ENCODE results near the gene CDHR1.
A peak's percentile ranks its signal among the peaks of the same experiment; 100 is the strongest.

Gene CDHR1

DNA sequence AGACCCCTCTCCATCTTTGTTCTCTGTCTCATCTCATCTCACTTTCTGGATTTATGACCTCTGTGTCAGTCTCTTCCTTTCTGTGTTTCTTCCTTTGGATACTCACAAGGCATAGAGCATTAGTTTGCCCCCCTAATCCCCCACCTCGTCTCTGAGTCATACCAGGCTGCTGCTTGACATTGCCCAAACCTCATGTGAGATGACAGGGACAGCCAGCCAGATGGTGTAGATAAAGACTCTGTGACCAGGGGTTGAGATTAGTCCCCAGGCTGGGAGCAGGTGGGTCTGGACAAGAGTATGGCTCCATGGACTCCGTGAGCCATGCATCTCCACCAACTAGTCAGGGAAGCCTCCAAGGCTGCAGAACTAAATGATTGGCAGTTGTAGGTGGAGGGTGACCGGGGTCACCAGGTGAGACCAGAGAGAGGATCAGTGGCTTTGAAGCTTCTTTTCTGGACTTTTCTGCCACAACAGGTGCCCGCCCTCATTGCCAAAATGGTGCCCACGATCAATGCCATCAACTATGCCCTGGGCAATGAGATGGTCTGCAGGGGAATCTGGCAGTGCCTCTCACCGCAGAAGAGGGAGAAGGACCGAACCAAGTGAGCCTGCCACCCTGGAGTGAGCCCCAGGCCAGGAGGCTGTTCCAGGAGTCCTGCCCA is 63.8 kb downstream of the CDHR1 start:
- no peak for DNase-seq (ENCODE audit: low read depth)
- TF ChIP-seq, protein P1, sequence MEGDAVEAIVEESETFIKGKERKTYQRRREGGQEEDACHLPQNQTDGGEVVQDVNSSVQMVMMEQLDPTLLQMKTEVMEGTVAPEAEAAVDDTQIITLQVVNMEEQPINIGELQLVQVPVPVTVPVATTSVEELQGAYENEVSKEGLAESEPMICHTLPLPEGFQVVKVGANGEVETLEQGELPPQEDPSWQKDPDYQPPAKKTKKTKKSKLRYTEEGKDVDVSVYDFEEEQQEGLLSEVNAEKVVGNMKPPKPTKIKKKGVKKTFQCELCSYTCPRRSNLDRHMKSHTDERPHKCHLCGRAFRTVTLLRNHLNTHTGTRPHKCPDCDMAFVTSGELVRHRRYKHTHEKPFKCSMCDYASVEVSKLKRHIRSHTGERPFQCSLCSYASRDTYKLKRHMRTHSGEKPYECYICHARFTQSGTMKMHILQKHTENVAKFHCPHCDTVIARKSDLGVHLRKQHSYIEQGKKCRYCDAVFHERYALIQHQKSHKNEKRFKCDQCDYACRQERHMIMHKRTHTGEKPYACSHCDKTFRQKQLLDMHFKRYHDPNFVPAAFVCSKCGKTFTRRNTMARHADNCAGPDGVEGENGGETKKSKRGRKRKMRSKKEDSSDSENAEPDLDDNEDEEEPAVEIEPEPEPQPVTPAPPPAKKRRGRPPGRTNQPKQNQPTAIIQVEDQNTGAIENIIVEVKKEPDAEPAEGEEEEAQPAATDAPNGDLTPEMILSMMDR (IDR thresholded peaks at IDR 0.05; ENCODE audit: control insufficient read depth, extremely low read depth, insufficient read depth) = no peak
- no peak overlapping the region for H3K4me3 ChIP-seq (ENCODE audit: low read depth, low read length)

DNA sequence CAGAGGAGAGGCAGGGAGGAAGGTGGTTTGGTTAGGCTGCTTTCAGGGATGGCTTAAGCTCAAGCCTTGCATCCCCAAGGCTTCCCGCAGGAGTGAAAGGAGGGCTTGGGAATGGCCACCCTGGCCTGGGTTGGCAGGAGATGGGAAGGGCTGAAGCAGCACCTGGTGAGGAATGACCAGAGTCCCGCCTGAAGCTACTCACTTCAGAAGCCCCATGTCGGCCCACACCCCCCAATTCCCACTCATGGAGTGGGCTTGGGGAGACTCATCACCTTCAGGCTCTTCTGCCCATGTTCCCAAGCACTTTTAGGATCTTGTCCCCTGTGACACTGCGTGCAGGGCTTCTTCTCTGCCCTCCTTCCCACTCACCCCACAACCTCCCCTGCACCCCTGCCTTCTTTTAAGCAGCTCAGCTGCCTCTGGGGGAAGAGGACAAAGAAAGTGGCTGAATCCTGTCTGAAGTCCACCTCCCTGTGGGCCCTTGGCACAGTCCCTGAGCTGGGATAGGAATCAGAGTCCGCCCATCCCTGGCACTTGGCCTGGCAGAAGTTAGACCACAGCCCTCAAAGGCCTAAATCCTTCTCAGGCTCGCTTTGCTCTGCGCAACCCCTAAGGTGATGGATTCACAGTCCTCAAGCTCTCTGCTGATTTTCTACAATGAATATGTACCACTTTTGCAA is 67.0 kb downstream of the CDHR1 start:
- TF ChIP-seq, protein P1 (IDR thresholded peaks at IDR 0.05; ENCODE audit: control insufficient read depth, extremely low read depth, insufficient read depth) = no peak
- DNase-seq (ENCODE audit: low read depth) = no peak
- no peak overlapping the region for H3K4me3 ChIP-seq (ENCODE audit: low read depth, low read length)

DNA sequence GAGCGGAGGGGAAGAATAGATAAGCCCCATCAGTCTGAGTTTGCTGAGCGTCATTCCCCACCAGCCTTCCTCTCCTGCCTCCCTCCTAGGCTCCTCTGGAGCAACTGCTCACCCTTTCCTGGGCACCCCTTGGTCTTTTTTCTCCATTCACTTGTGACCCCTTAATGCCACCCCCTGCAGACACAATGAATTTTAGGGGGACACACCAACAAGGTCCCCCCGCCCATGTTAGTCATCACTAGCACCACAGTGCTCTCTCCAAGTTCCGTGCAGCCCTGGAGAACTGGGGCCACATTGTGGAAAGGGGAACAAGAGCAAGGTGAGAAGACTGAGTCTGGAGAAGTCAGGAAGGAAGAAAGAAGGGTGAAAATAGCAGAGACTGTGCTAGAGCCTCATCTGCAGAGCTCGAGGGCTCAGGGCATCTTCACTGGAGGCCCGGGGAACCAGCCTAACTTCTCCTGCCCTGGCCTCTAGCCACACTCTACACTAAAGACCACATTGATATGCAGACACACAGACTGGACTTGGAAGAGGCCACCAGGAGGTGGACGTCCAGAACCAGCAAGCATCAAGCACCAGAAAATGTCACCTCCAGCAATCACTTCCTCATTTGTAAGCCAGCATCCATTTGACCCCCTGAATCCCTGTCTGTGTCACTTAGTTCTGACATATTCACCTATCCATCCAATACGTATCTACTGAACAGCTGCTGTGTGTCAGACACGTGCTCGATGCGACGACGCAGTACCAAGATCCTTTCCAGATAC is 68.0 kb downstream of the CDHR1 start:
- no peak for DNase-seq (ENCODE audit: low read depth)
- TF ChIP-seq, protein P1 (IDR thresholded peaks at IDR 0.05; ENCODE audit: control insufficient read depth, extremely low read depth, insufficient read depth) = no peak
- no peak overlapping the region for H3K4me3 ChIP-seq (ENCODE audit: low read depth, low read length)

DNA sequence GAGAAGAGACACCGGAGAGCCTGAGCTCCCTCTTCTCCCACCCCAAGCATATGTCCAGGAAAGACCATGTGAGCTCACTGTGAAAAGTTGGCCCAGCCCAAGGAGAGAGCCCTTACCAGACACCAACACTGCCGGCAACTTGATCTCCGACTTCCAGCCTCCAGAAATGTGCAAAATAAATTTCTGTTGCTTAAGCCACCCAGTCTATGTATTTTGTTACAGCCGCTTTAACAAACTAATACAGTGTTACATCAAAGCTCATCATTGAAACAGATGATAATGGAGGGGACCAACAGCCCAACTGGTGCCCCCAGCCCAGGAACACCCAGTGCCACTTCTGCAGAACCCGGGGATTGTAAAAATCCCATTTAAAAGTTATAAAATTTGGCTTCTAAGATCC is 69.4 kb downstream of the CDHR1 start:
- no peak overlapping the region for H3K4me3 ChIP-seq (ENCODE audit: low read depth, low read length)
- no peak for DNase-seq (ENCODE audit: low read depth)
- TF ChIP-seq, protein P1 (IDR thresholded peaks at IDR 0.05; ENCODE audit: control insufficient read depth, extremely low read depth, insufficient read depth) = no peak

DNA sequence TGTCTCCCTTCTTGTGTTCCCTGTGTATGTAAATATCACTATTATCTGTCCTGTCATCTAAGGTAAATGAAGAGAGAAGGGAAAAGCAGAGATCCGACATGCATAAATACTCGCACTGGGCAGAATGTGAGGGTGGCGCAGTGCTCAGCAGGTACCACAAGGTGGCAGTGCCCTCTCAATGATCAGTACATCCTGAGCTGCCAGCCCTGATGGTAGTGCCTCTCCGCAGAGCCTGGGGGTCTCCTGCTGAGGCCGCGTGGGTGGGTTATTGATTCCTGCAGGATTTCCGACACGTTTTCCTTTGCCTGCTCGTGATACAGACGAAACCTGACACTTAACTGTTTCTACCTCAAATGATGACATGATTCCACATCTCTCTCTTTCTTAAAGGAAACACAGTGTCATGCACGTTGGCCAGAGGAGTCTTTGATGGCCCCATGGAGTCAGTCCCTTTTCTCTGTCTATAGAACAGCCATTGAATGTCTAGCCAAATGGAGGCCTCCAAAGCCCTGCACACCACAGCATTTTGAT is 70.3 kb downstream of the CDHR1 start:
- TF ChIP-seq, protein P1 (IDR thresholded peaks at IDR 0.05; ENCODE audit: control insufficient read depth, extremely low read depth, insufficient read depth) = peak; percentile 99
- no peak overlapping the region for H3K4me3 ChIP-seq (ENCODE audit: low read depth, low read length)
- DNase-seq (ENCODE audit: low read depth) = peak; percentile 54

DNA sequence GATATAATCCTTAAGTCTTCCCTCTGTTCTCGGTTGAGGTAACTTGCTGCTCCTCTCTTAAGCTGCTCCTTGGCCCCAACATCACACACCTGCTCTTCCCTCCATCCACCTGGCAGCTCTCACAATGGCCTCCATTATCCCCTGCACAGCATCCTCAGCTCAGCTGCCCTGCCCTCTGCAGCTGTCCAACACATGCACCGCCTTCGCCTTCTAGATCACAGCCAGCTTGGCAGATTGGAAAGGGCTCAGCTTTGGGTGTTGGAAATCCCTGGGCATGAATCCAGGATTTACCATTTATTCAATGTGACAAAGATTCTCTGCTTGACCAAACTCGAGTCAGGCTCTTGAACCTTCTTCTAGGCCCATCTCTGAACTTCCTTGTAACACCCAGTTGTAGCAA is 71.1 kb downstream of the CDHR1 start:
- no peak overlapping the region for H3K4me3 ChIP-seq (ENCODE audit: low read depth, low read length)
- DNase-seq (ENCODE audit: low read depth) = no peak
- TF ChIP-seq, protein P1 (IDR thresholded peaks at IDR 0.05; ENCODE audit: control insufficient read depth, extremely low read depth, insufficient read depth) = no peak

Data from LNCaP clone FGC (cell line).